K562 (cell line): ENCODE data around the gene DTNBP1.

Experiments
- CBFB ChIP-seq: sonication (generic); formaldehyde crosslinking; IDR thresholded peaks from 2 replicates; pipeline ENCODE4 v1.4.0; 2020; ENCODE audit warnings: mild to moderate bottlenecking, missing genetic modification reagents
- FOXP4 ChIP-seq: sonication (generic); formaldehyde crosslinking; IDR thresholded peaks from 2 replicates; pipeline ENCODE4 v1.8.0; 2022; ENCODE audit warnings: mild to moderate bottlenecking, missing genetic modification reagents, borderline replicate concordance
- MED1 ChIP-seq: sonication (generic); formaldehyde crosslinking; IDR thresholded peaks from 2 replicates; pipeline ENCODE4 v1.8.1; 2023; ENCODE audit warnings: missing genetic modification reagents, borderline replicate concordance
- NFXL1 ChIP-seq: fragments of 450-650 bp; formaldehyde crosslinking; IDR thresholded peaks from 2 replicates; pipeline ENCODE4 v1.4.0; 2021; ENCODE audit warnings: mild to moderate bottlenecking
- PREB ChIP-seq: sonication (generic); formaldehyde crosslinking; IDR thresholded peaks from 2 replicates; pipeline ENCODE4 v1.8.1; 2023; ENCODE audit warnings: mild to moderate bottlenecking, missing genetic modification reagents
- RBM22 ChIP-seq: fragments of 200-400 bp; formaldehyde crosslinking; IDR thresholded peaks from 2 replicates; pipeline ENCODE4 v1.6.1; 2018; ENCODE audit warnings: low read length, low read depth; ENCODE audit not compliant: poor library complexity, severe bottlenecking
- TAF15 ChIP-seq: fragments of 200-400 bp; formaldehyde crosslinking; IDR thresholded peaks from 2 replicates; pipeline ENCODE4 v1.6.1; 2017; ENCODE audit warnings: mild to moderate bottlenecking, low read depth, low read length, moderate library complexity
- ZNF740 ChIP-seq, 3 experiments: fragments of 200-800 bp in 1 of 3; sonication (Bioruptor generic) in 1 of 3; sonication (generic) in 1 of 3; formaldehyde crosslinking in 1 of 3; IDR thresholded peaks; 2 replicates each; pipeline versions ENCODE4 v1.6.1 to v1.8.0; 2016 to 2022; ENCODE audit warnings: mild to moderate bottlenecking in 2 of 3, missing compliant biosample characterization in 2 of 3, missing genetic modification characterization in 2 of 3, missing genetic modification reagents in 1 of 3

- no peak for TF ChIP-seq TAF15
- TF ChIP-seq CBFB, result no peak
- TF ChIP-seq PREB (CRISPR knock-in tag), result no peak
- TF ChIP-seq RBM22, result no peak
- TF ChIP-seq NFXL1 (CRISPR knock-in tag), result no peak
- no peak for TF ChIP-seq FOXP4
- no peak for TF ChIP-seq MED1 (CRISPR knock-in tag)
- no peak for TF ChIP-seq ZNF740 (CRISPR knock-in tag; IDR thresholded peaks at IDR 0.05)
- TF ChIP-seq ZNF740 (tag; IDR thresholded peaks at IDR 0.05), result no peak
Observed at GRCh38 chr6:15538766-15539495, 123.9 kb downstream of the DTNBP1 start.
